A549 (cell line): Measurements from ENCODE around the gene AMZ1. TPM values are rescaled to one million over a fixed set of nuclear protein-coding genes. Genes with fewer than 3 reads are reported as not detected.

Experiments used
- ATAC-seq, 2 experiments: fragments of 200-7000 bp in 1 of 2; fragments of >200 bp in 1 of 2; cut with Nextera tagmentation in 1 of 2; cut with Tn5 transposase in 1 of 2; 3 replicates each; pipeline versions ENCODE4 v1.8.0 to v1.9.1; 2018 to 2020; ENCODE audit warnings: mild to moderate bottlenecking in 1 of 2, moderate library complexity in 1 of 2
- CTCF ChIA-PET: fragments of 300-600 bp; sonication (Branson Sonifier 250); formaldehyde crosslinking; extraction: SDS; loops from one replicate; lab custom pipeline; 2021; ENCODE audit warnings: antibody characterized with exemption, inconsistent platforms; lab: Yijun Ruan, JAX
- POLR2A ChIA-PET: fragments of 350-600 bp; formaldehyde crosslinking; extraction: SDS; loops from one replicate; lab custom pipeline; 2021; ENCODE audit warnings: antibody characterized with exemption, inconsistent platforms; lab: Yijun Ruan, JAX
- DNase-seq, 2 experiments: peaks; one replicate each; pipeline versions ENCODE4 v3.0.0 to v3.0.0-alpha.2; 2011 to 2016; ENCODE audit warnings: low read depth in 1 of 2, low spot score in 1 of 2
- FAIRE-seq: peaks from 2 replicates; lab custom pipeline; 2011; peaks lifted over from hg19 to GRCh38; lab: Jason Lieb, UNC
- H3K27ac ChIP-seq, 2 experiments: fragments of >200 bp; sonication (Bioruptor Twin); formaldehyde crosslinking; 3 replicates each; pipeline ENCODE4 v1.5.1; 2016 to 2017
- H3K4me1 ChIP-seq: fragments of >200 bp; sonication (Bioruptor Twin); formaldehyde crosslinking; 3 replicates; pipeline ENCODE4 v1.6.1; 2016
- H3K4me2 ChIP-seq: fragments of >200 bp; sonication (Bioruptor Twin); formaldehyde crosslinking; 3 replicates; pipeline ENCODE4 v1.6.1; 2016
- H3K4me3 ChIP-seq: fragments of >200 bp; sonication (Bioruptor Twin); formaldehyde crosslinking; 3 replicates; pipeline ENCODE4 v1.5.1; 2016
- H3K9me3 ChIP-seq: fragments of >200 bp; sonication (Bioruptor Twin); formaldehyde crosslinking; 3 replicates; pipeline ENCODE4 v1.6.1; 2016
- CBX8 ChIP-seq: fragments of 200-600 bp; sonication (generic); IDR thresholded peaks from 2 replicates; pipeline ENCODE4 v1.6.1; 2016
- EHMT2 ChIP-seq: fragments of 200-600 bp; sonication (generic); IDR thresholded peaks from 2 replicates; pipeline ENCODE4 v1.6.1; 2016; ENCODE audit warnings: antibody characterized with exemption, low read depth, mild to moderate bottlenecking, moderate library complexity
- EP300 ChIP-seq, 2 experiments: fragments of >200 bp; sonication (Bioruptor Twin); formaldehyde crosslinking; IDR thresholded peaks; 2 replicates in 1 of 2; 3 replicates in 1 of 2; pipeline ENCODE4 v1.6.1; 2016 to 2017
- ESRRA ChIP-seq: fragments of 150-350 bp; IDR thresholded peaks from 2 replicates; pipeline ENCODE4 v1.6.1; 2014; ENCODE audit warnings: mild to moderate bottlenecking, low read length, borderline replicate concordance
- FOSB ChIP-seq: fragments of 250-450 bp; sonication (Bioruptor Pico); IDR thresholded peaks from 2 replicates; pipeline ENCODE4 v1.5.0; 2020; ENCODE audit warnings: mild to moderate bottlenecking, moderate library complexity
- HDAC2 ChIP-seq: fragments of 200-600 bp; sonication (generic); IDR thresholded peaks from 2 replicates; pipeline ENCODE4 v1.6.1; 2016
- HOXB13 ChIP-seq: fragments of 250-450 bp; sonication (Bioruptor Pico); IDR thresholded peaks from 2 replicates; pipeline ENCODE4 v1.5.0; 2020; ENCODE audit warnings: low read depth, mild to moderate bottlenecking, moderate library complexity
- HOXB5 ChIP-seq: fragments of 250-450 bp; sonication (Bioruptor Pico); IDR thresholded peaks from 2 replicates; pipeline ENCODE4 v1.5.0; 2020; ENCODE audit warnings: mild to moderate bottlenecking, moderate library complexity
- KDM5A ChIP-seq: fragments of 200-600 bp; sonication (generic); IDR thresholded peaks from 2 replicates; pipeline ENCODE4 v1.6.1; 2016; ENCODE audit warnings: antibody characterized with exemption, mild to moderate bottlenecking
- MYC ChIP-seq: IDR thresholded peaks from 2 replicates; pipeline ENCODE4 v1.6.1; 2012; ENCODE audit warnings: mild to moderate bottlenecking, inconsistent platforms, low read length, improper control_type of control experiment, borderline replicate concordance
- NR3C1 ChIP-seq: fragments of >200 bp; sonication (Bioruptor Twin); formaldehyde crosslinking; IDR thresholded peaks from 3 replicates; pipeline ENCODE4 v1.6.1; 2017
- SMC3 ChIP-seq: fragments of >200 bp; sonication (Bioruptor Twin); formaldehyde crosslinking; IDR thresholded peaks from 3 replicates; pipeline ENCODE4 v1.6.1; 2018; ENCODE audit warnings: inconsistent platforms
- TFCP2L1 ChIP-seq: fragments of 250-450 bp; sonication (Bioruptor Pico); IDR thresholded peaks from 2 replicates; pipeline ENCODE4 v1.5.0; 2021; ENCODE audit warnings: mild to moderate bottlenecking
- ZSCAN20 ChIP-seq: fragments of 250-450 bp; sonication (Bioruptor Pico); IDR thresholded peaks from 2 replicates; pipeline ENCODE4 v1.8.0; 2022; ENCODE audit warnings: mild to moderate bottlenecking, moderate library complexity
- WGBS: methylation state at CpG from one replicate; pipeline ENCODE4 v1.1.6; 2017; ENCODE audit errors: missing lambda C conversion rate; 5-methylcytosine and 5-hydroxymethylcytosine counted together
- polyA plus RNA-seq, 4 experiments: library from polyadenylated mRNA; depleted of rRNA in 3 of 4; stranded (reverse); fragments of >200 nt; fragmentation: RNase III in 1 of 4; extraction: RNeasy Plus Mini Kit Qiagen cat#74134 plus additional on column Dnase treatment in 1 of 4; gene quantifications; 2 replicates in 3 of 4; 3 replicates in 1 of 4; pipeline ENCODE4 v1.2.3, GENCODE V29; 2011 to 2017
- TF ChIP-seq, protein P1 (sequence below): fragments of 450-650 bp; IDR thresholded peaks from 2 replicates; pipeline ENCODE4 v1.6.1; 2014; ENCODE audit warnings: antibody characterized with exemption
- TF ChIP-seq, protein P2 (sequence below): fragments of >200 bp; sonication (Bioruptor Twin); formaldehyde crosslinking; IDR thresholded peaks from 2 replicates; pipeline ENCODE4 v1.6.1; 2016
- TF ChIP-seq, protein P3 (sequence below): fragments of 250-450 bp; sonication (Bioruptor Pico); IDR thresholded peaks from 2 replicates; pipeline ENCODE4 v1.5.0; 2020; ENCODE audit warnings: low read depth, mild to moderate bottlenecking, moderate library complexity

AMZ1 gene
- polyA plus RNA-seq, 2 of the 4 experiments (the other 2 are of a cell fraction): 0.01 TPM; not detected in 1

DNA sequence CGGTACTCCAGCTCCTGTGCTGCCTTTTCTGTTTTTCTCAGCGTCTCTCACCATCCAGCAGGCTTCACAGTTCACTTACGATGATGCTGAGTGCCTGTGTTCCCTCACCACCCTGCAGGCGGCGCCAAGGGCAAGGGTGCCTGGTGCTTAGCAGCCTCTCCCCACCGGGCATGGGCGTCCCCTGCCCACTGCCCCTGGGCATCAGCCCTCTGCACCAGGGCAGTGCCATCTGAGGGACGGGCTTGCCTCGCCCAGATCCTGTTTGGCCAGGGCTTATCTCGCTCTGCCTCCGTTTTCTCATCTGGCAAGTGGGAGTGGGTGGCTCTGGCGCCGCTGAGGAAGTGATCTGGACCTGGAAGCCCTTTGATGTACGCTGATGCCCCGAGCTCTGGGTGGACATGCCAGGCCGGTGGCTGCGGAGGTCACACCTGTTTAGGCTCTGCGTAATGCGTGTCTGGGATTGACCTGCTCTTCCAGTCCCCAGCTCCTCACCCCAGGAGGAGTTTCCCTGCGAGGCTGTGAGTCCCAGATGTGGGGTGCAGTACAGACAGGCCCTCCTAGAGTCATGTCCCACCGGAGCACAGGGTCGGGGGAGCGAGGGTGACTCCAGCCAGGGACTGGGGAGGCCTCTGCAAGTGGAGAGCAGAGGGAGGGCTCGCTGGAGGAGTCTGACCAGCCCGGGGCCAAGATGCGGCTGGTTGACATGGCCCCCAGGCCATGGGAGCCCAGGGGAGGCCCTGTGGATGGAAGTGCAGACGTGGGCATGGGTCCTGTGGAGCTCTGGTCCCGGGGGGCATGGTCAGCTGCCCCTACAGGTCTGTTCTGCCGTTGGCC lies 44.4 kb upstream of the AMZ1 start (continued):
- TF ChIP-seq, protein P1, sequence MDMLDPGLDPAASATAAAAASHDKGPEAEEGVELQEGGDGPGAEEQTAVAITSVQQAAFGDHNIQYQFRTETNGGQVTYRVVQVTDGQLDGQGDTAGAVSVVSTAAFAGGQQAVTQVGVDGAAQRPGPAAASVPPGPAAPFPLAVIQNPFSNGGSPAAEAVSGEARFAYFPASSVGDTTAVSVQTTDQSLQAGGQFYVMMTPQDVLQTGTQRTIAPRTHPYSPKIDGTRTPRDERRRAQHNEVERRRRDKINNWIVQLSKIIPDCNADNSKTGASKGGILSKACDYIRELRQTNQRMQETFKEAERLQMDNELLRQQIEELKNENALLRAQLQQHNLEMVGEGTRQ: no peak
- TF ChIP-seq, all 56 proteins: peak for 1

DNA sequence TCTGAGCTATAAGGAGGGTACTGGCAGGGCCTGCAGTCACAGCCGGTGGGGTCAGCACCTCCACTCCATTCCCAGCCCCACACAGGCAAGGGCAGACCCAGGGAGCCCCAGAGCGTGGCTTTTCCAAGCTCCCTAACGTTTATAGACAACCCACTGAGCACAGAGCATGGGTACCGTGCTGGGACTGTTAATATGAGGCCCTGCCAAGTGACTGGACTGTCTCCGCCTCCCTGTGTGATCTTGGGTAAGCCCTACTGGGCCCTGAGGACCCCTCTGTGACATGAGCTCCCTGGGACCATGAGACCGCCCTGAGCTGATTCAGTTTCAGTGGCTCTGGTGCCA lies 43.8 kb upstream of the AMZ1 start:
- Histone ChIP-seq H3K9me3 (no peaks in the 10 kb centered on the region), H3K4me1 (peaks cover 24% of the 10 kb centered on the region), H3K27ac (no peak overlapping the region), H3K4me2 (no peak overlapping the region), H3K4me3 (no peak overlapping the region)
- DNase-seq (no peak), ATAC-seq (no peak), FAIRE-seq (no peak)
- TF ChIP-seq EHMT2 (no peak), EP300 (IDR thresholded peaks at IDR 0.05) (no peak)
- ChIA-PET POLR2A (no interaction called here), CTCF (interaction anchor here (0.5 to 4.0 kb wide), 10 partner anchors 14 to 247 kb away, joined by 3 to 13 read pairs (median 3); no protein-coding TSS in a partner anchor)
- 70% methylated on average over 6 of the region's 6 CpGs for WGBS

DNA sequence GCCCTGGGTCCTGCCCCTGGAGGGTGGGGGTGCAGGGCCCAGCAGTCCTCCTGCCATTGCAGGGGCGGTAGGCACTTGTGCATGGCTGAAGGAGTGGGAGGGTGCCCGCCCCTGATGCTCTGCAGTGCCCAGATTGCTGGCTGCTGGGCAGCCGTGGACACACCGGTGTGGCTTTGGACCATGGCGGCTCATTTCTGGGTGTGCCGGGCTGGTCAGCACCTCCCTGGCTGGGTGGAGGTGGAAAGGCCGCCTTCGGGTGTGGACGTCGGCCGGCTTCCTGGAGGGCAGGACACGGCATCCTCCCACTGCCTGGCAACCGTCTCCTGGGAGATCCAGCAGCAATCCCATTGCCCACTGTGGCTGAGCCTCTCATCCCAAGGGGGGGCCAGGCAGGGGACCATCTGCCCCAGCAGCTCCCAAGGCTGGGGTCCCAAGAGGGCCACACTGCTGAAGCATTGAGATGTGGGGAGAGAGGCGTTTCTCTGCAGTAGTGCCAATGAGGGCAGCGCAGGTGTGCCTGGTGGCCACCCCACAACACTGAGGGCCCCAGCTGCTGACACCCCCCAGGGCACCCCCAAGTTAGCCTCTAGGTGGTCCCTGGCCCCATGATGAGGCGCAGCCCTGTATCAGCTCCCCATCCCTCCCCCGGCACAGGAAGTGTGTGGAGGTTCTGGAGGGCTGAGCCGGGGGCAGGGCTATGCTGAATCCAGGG lies 43.3 kb upstream of the AMZ1 start:
- WGBS: 72% methylated on average over 12 of the region's 18 CpGs
- TF ChIP-seq EP300 (IDR thresholded peaks at IDR 0.05) (no peak), HOXB13 (CRISPR knock-in tag) (no peak), SMC3 (no peak), ZSCAN20 (CRISPR knock-in tag) (no peak), HOXB5 (CRISPR knock-in tag) (no peak), ESRRA (no peak), HDAC2 (no peak), CBX8 (no peak)
- TF ChIP-seq, protein P2, sequence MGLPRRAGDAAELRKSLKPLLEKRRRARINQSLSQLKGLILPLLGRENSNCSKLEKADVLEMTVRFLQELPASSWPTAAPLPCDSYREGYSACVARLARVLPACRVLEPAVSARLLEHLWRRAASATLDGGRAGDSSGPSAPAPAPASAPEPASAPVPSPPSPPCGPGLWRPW: no peak
- TF ChIP-seq, protein P3, sequence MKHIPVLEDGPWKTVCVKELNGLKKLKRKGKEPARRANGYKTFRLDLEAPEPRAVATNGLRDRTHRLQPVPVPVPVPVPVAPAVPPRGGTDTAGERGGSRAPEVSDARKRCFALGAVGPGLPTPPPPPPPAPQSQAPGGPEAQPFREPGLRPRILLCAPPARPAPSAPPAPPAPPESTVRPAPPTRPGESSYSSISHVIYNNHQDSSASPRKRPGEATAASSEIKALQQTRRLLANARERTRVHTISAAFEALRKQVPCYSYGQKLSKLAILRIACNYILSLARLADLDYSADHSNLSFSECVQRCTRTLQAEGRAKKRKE (CRISPR knock-in tag): no peak
- FAIRE-seq (no peak), ATAC-seq (peak in 1 of 2 experiments; percentile 16; a peak in 2 of 6 replicates), DNase-seq (no peak)
- ChIA-PET POLR2A (no interaction called here), CTCF (interaction anchor here (0.5 to 4.0 kb wide), 11 partner anchors 13 to 248 kb away, joined by 3 to 13 read pairs (median 3); no protein-coding TSS in a partner anchor)
- peak overlapping the region in 1 of 2 experiments; percentile 0; a peak in 1 of 6 replicates for H3K27ac ChIP-seq
- no peak overlapping the region for H3K4me3 ChIP-seq
- H3K9me3 ChIP-seq: no peaks in the 10 kb centered on the region
- peaks cover 24% of the 10 kb centered on the region for H3K4me1 ChIP-seq
- no peak overlapping the region for H3K4me2 ChIP-seq

DNA sequence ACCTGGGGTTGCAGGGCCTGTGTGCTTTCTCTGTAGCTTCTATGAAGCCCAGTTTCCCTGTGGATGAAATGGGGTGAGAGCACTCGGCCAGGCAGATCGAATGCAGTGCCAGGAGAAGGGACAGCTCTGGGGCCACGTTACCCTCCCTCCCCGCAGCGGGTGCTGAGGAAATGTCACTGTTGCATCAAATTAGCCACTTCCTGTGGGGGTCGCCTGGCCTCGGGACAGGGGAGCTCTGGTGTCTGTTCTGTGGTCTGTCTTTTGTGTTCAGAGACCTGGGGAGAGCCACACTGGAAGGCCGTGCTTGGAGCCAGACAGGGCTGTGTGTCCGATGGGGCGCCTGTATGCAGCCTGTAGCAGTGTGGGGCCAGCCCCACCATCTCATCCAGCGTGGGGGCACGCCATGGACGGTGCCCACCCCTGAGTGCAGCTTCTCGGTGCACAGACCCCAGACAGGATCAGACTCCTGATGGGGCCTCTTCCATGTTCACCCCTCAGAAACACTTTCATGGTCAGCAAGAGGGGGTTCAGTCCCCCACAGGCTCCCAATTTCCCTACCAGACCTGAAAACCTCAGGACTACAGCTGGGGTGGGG lies 42.6 kb upstream of the AMZ1 start:
- FAIRE-seq (no peak), DNase-seq (no peak), ATAC-seq (peak in 1 of 2 experiments; percentile 3; a peak in 1 of 6 replicates)
- POLR2A ChIA-PET: no interaction called here
- Histone ChIP-seq H3K4me2 (no peak overlapping the region), H3K27ac (peak overlapping the region in 1 of 2 experiments; percentile 0; a peak in 1 of 6 replicates), H3K4me3 (no peak overlapping the region), H3K4me1 (peaks cover 24% of the 10 kb centered on the region), H3K9me3 (no peaks in the 10 kb centered on the region)
- WGBS: 78% methylated on average over 8 of the region's 14 CpGs
- CTCF ChIA-PET: interaction anchor here (0.6 to 4.0 kb wide), 8 partner anchors 12 to 232 kb away, joined by 3 to 13 read pairs (median 4); no protein-coding TSS in a partner anchor
- TF ChIP-seq, protein P3 (CRISPR knock-in tag): no peak
- TF ChIP-seq MYC (no peak), KDM5A (no peak), NR3C1 (no peak), TFCP2L1 (CRISPR knock-in tag) (no peak), FOSB (CRISPR knock-in tag) (no peak)
